Measurements from ENCODE around the gene RBM39. TPM values are rescaled to one million over a fixed set of nuclear protein-coding genes. Genes with fewer than 3 reads are reported as not detected.
A peak's percentile ranks its signal among the peaks of the same experiment; 100 is the strongest.

Gene RBM39
- total and polyA plus RNA-seq, 2 of the 13 experiments (the other 11 are each of a cell fraction or from before 2014, with no cell fraction given), result 788 to 920 TPM

DNA sequence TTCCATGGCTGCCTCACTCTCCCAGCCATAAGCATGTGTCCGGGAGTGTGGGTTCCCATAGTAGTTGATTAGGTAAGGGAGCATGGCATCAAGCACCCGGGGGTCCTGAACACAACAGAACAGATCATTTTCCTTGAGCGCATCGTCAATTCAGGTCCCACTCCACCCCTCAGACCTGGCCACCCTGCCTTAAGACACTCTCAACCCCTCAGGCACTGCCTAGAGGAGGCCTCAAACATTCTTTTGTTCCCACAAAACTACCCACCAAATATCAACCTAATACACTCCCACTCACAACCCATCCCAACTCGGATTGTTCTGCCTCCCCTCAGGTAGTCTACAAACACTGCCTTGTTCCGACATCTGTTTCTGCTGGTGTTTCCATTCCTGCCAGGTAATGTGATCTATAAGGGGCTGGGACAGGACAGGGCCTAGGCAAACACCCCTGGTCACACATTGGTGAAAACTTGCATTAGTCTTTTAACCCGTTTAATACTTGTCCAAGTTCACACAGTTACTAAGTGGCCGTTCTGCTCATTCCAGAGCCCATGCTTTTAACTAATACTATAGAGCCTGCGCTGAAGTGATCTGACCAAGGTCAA, 44.3 kb downstream of the RBM39 start (continued):
- TF ChIP-seq RAD21 (CRISPR knock-in tag; IDR thresholded peaks at IDR 0.05) (no peak), NCOR1 (IDR thresholded peaks at IDR 0.05; ENCODE audit: borderline replicate concordance, low read length) (no peak), ZXDC (CRISPR knock-in tag; IDR thresholded peaks at IDR 0.05) (0 out of 2 replicates have a peak, but pooled peaks have one; percentile 66), E2F2 (CRISPR knock-in tag; IDR thresholded peaks at IDR 0.05; ENCODE audit: borderline replicate concordance) (no peak), THRA (CRISPR knock-in tag; IDR thresholded peaks at IDR 0.05; ENCODE audit: borderline replicate concordance) (0 out of 2 replicates have a peak, but pooled peaks have one; percentile 22), NFKBIZ (CRISPR knock-in tag; IDR thresholded peaks at IDR 0.05) (no peak), E2F1 (CRISPR knock-in tag; IDR thresholded peaks at IDR 0.05) (no peak), KMT2A (CRISPR knock-in tag; IDR thresholded peaks at IDR 0.05) (no peak; the same call in 1 of the 2 replicates), ZBTB7B (CRISPR knock-in tag; IDR thresholded peaks at IDR 0.05) (no peak), BHLHE40 (IDR thresholded peaks at IDR 0.05; ENCODE audit: low read length) (no peak), ZNF775 (CRISPR knock-in tag; IDR thresholded peaks at IDR 0.05; ENCODE audit: borderline replicate concordance) (no peak), GATA4 (IDR thresholded peaks at IDR 0.05; ENCODE audit: borderline replicate concordance, low read depth) (no peak), ZNF607 (CRISPR knock-in tag; IDR thresholded peaks at IDR 0.05; ENCODE audit: borderline replicate concordance) (no peak), ZFP1 (CRISPR knock-in tag; IDR thresholded peaks at IDR 0.05) (no peak), ZFP41 (CRISPR knock-in tag; IDR thresholded peaks at IDR 0.05; ENCODE audit: borderline replicate concordance) (no peak), ZKSCAN8 (CRISPR knock-in tag; IDR thresholded peaks at IDR 0.05; ENCODE audit: borderline replicate concordance) (no peak), SNAI1 (CRISPR knock-in tag; IDR thresholded peaks at IDR 0.05; ENCODE audit: borderline replicate concordance) (peak; percentile 77; the same call in 1 of the 2 replicates), FOSL2 (CRISPR knock-in tag; IDR thresholded peaks at IDR 0.05) (no peak; the same call in 1 of the 2 replicates), ZSCAN25 (CRISPR knock-in tag; IDR thresholded peaks at IDR 0.05) (peak; percentile 46; the same call in 1 of the 2 replicates), SAP130 (CRISPR knock-in tag; IDR thresholded peaks at IDR 0.05; ENCODE audit: low read depth) (no peak), ZNF253 (CRISPR knock-in tag; IDR thresholded peaks at IDR 0.05; ENCODE audit: borderline replicate concordance) (no peak), HNF4A (CRISPR knock-in tag; IDR thresholded peaks at IDR 0.05) (no peak), MZF1 (CRISPR knock-in tag; IDR thresholded peaks at IDR 0.05; ENCODE audit: borderline replicate concordance) (no peak)
